ENCODE data around the gene CABLES1.
"Not testable (repeated sequence)": the region's sequence is repeated elsewhere in the genome, so short reads cannot be mapped to it uniquely, and the experiment has no call there.

CABLES1 gene

GRCh38 chr18:23268641-23269040 lies 133.4 kb downstream of the CABLES1 start:
- DNase-seq, result no peak
- no peaks in the 10 kb centered on the region for H3K27me3 ChIP-seq (ENCODE audit: insufficient read depth, low read length, poor library complexity)
- H3K4me3 ChIP-seq (ENCODE audit: low read depth in 1 of 2, low read length in 2 of 2), result no peak overlapping the region
- no peaks in the 10 kb centered on the region for H3K4me1 ChIP-seq (ENCODE audit: insufficient read depth, low read length)
- no peaks in the 10 kb centered on the region for H3K79me2 ChIP-seq (ENCODE audit: insufficient read depth, low read length)
- H4K20me1 ChIP-seq (ENCODE audit: insufficient read depth, low read length), result no peaks in the 10 kb centered on the region
- ATAC-seq (ENCODE audit: insufficient read depth, low read depth), result no peak
- no peak overlapping the region for H3K4me2 ChIP-seq (ENCODE audit: insufficient read depth, low read length)
- H3K27ac ChIP-seq (ENCODE audit: low read length), result no peak overlapping the region
- no peaks in the 10 kb centered on the region for H3K36me3 ChIP-seq (ENCODE audit: insufficient read depth, low read length)
- no peak overlapping the region for H2AFZ ChIP-seq (ENCODE audit: low read depth, low read length)
- H3K9ac ChIP-seq (ENCODE audit: low read depth, low read length), result no peak overlapping the region
- no peak for TF ChIP-seq CTCF (IDR thresholded peaks at IDR 0.05; ENCODE audit: borderline replicate concordance, extremely low read depth, low read length, poor library complexity, severe bottlenecking)
- no peak for TF ChIP-seq EZH2 (IDR thresholded peaks at IDR 0.05; ENCODE audit: borderline replicate concordance, low read depth, low read length, severe bottlenecking)
- H3K9me3 ChIP-seq (ENCODE audit: insufficient read depth, low read length, severe bottlenecking), result peaks cover 9% of the 10 kb centered on the region

GRCh38 chr18:23269068-23269467 lies 133.8 kb downstream of the CABLES1 start:
- not testable (repeated sequence) for H4K20me1 ChIP-seq (ENCODE audit: insufficient read depth, low read length); ATAC-seq (ENCODE audit: insufficient read depth, low read depth); H3K79me2 ChIP-seq (ENCODE audit: insufficient read depth, low read length); H3K4me1 ChIP-seq (ENCODE audit: insufficient read depth, low read length); H2AFZ ChIP-seq (ENCODE audit: low read depth, low read length); H3K4me2 ChIP-seq (ENCODE audit: insufficient read depth, low read length); H3K9me3 ChIP-seq (ENCODE audit: insufficient read depth, low read length, severe bottlenecking); H3K36me3 ChIP-seq (ENCODE audit: insufficient read depth, low read length); DNase-seq; H3K4me3 ChIP-seq (ENCODE audit: low read depth in 1 of 2, low read length in 2 of 2); H3K9ac ChIP-seq (ENCODE audit: low read depth, low read length); H3K27me3 ChIP-seq (ENCODE audit: insufficient read depth, low read length, poor library complexity); H3K27ac ChIP-seq (ENCODE audit: low read length)

- no peak overlapping the region for H3K9ac ChIP-seq (ENCODE audit: low read depth, low read length)
- no peak for DNase-seq
- TF ChIP-seq CTCF (IDR thresholded peaks at IDR 0.05; ENCODE audit: borderline replicate concordance, extremely low read depth, low read length, poor library complexity, severe bottlenecking) (no peak), EZH2 (IDR thresholded peaks at IDR 0.05; ENCODE audit: borderline replicate concordance, low read depth, low read length, severe bottlenecking) (no peak)
- H3K4me2 ChIP-seq (ENCODE audit: insufficient read depth, low read length), result no peak overlapping the region
- no peak overlapping the region for H3K27ac ChIP-seq (ENCODE audit: low read length)
- no peak overlapping the region for H2AFZ ChIP-seq (ENCODE audit: low read depth, low read length)
- H3K4me3 ChIP-seq (ENCODE audit: low read depth in 1 of 2, low read length in 2 of 2), result no peak overlapping the region
- no peaks in the 10 kb centered on the region for H3K79me2 ChIP-seq (ENCODE audit: insufficient read depth, low read length)
- no peak for ATAC-seq (ENCODE audit: insufficient read depth, low read depth)
- no peaks in the 10 kb centered on the region for H3K4me1 ChIP-seq (ENCODE audit: insufficient read depth, low read length)
- H3K36me3 ChIP-seq (ENCODE audit: insufficient read depth, low read length), result no peaks in the 10 kb centered on the region
- H3K9me3 ChIP-seq (ENCODE audit: insufficient read depth, low read length, severe bottlenecking), result peaks cover 9% of the 10 kb centered on the region
- H4K20me1 ChIP-seq (ENCODE audit: insufficient read depth, low read length), result no peaks in the 10 kb centered on the region
- no peaks in the 10 kb centered on the region for H3K27me3 ChIP-seq (ENCODE audit: insufficient read depth, low read length, poor library complexity)
Measured at GRCh38 chr18:23269928-23270327, 134.6 kb downstream of the CABLES1 start.

GRCh38 chr18:23270986-23271680 lies 135.8 kb downstream of the CABLES1 start:
- DNase-seq (no peak), ATAC-seq (ENCODE audit: insufficient read depth, low read depth) (no peak)
- H3K9me3 ChIP-seq (ENCODE audit: insufficient read depth, low read length, severe bottlenecking), result peaks cover 9% of the 10 kb centered on the region
- no peaks in the 10 kb centered on the region for H4K20me1 ChIP-seq (ENCODE audit: insufficient read depth, low read length)
- no peaks in the 10 kb centered on the region for H3K27me3 ChIP-seq (ENCODE audit: insufficient read depth, low read length, poor library complexity)
- H2AFZ ChIP-seq (ENCODE audit: low read depth, low read length), result no peak overlapping the region
- TF ChIP-seq CTCF (IDR thresholded peaks at IDR 0.05; ENCODE audit: borderline replicate concordance, extremely low read depth, low read length, poor library complexity, severe bottlenecking) (no peak), EZH2 (IDR thresholded peaks at IDR 0.05; ENCODE audit: borderline replicate concordance, low read depth, low read length, severe bottlenecking) (no peak)
- H3K9ac ChIP-seq (ENCODE audit: low read depth, low read length), result no peak overlapping the region
- no peaks in the 10 kb centered on the region for H3K36me3 ChIP-seq (ENCODE audit: insufficient read depth, low read length)
- no peak overlapping the region for H3K27ac ChIP-seq (ENCODE audit: low read length)
- no peak overlapping the region for H3K4me2 ChIP-seq (ENCODE audit: insufficient read depth, low read length)
- no peaks in the 10 kb centered on the region for H3K4me1 ChIP-seq (ENCODE audit: insufficient read depth, low read length)
- H3K4me3 ChIP-seq (ENCODE audit: low read depth in 1 of 2, low read length in 2 of 2), result no peak overlapping the region
- H3K79me2 ChIP-seq (ENCODE audit: insufficient read depth, low read length), result no peaks in the 10 kb centered on the region
